ENCODE results near the gene DENND2C. TPM values are rescaled to one million over a fixed set of nuclear protein-coding genes. Genes with fewer than 3 reads are reported as not detected.

Gene DENND2C
- total RNA-seq, 1 experiment from 2014 or later = 3.6 TPM

DNA sequence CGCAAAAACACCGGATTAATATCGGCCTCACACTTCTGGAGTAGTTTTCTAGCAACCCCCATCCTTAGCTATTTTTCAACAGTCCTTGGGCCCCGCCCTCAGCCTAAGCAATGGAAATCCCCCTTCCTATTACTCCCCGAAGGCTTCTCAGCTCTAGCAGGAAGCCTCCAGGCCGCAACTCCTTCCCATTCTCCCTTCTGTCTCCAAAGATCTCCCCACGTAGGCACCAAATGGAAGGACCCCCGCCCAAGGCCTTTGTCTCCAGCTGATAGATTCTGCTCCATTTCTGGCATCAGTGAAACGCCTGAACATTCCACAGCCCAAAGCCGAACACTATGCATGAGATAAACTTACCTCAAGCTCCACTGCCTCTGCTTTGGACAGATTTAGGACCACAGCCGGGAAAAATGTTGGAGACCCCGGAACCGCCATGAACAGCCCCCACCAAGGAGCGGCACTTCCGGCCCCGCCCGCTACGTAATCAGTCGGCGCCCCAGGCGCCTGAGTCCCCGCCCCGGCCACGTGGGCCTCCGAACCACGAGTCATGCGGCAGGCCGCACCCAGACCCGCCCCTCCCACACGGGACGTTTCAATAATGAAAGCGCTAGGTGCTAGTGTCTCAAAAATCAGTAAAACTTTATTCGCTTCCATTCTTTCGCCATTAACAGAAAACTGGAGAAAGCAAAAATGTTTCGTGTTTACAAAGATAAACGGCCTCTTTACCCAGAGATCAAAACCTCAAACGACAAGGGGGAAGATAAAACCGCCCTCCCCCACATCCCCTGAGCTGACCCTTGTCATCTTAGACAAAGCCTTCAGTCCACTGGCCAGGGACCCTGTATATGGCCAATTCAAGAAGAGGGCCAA is 46.7 kb upstream of the DENND2C start, which contains the start of gene NRAS (continued):
- TF ChIP-seq, protein P1, sequence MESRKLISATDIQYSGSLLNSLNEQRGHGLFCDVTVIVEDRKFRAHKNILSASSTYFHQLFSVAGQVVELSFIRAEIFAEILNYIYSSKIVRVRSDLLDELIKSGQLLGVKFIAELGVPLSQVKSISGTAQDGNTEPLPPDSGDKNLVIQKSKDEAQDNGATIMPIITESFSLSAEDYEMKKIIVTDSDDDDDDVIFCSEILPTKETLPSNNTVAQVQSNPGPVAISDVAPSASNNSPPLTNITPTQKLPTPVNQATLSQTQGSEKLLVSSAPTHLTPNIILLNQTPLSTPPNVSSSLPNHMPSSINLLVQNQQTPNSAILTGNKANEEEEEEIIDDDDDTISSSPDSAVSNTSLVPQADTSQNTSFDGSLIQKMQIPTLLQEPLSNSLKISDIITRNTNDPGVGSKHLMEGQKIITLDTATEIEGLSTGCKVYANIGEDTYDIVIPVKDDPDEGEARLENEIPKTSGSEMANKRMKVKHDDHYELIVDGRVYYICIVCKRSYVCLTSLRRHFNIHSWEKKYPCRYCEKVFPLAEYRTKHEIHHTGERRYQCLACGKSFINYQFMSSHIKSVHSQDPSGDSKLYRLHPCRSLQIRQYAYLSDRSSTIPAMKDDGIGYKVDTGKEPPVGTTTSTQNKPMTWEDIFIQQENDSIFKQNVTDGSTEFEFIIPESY (IDR thresholded peaks at IDR 0.05; ENCODE audit: extremely low read depth, insufficient replicate concordance, low read length) = no peak
- TF ChIP-seq ZFX (IDR thresholded peaks at IDR 0.05) = peak; percentile 73

DNA sequence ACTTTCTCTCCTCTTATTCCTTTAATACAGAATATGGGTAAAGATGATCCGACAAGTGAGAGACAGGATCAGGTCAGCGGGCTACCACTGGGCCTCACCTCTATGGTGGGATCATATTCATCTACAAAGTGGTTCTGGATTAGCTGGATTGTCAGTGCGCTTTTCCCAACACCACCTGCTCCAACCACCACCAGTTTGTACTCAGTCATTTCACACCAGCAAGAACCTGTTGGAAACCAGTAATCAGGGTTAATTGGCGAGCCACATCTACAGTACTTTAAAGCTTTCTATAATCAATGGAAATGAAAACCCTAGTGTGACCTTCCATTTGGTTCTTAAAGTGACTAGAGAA is 46.1 kb upstream of the DENND2C start:
- peaks cover 40 to 44% of the 10 kb centered on the region in 2 experiments for H3K36me3 ChIP-seq (ENCODE audit: control insufficient read depth in 1 of 2, insufficient read depth in 2 of 2, low read length in 2 of 2)
- peak; percentile 12 for ATAC-seq
- H3K27ac ChIP-seq (ENCODE audit: low read depth, low read length) = peak overlapping the region; percentile 65
- TF ChIP-seq, protein P1 (IDR thresholded peaks at IDR 0.05; ENCODE audit: extremely low read depth, insufficient replicate concordance, low read length) = no peak
- TF ChIP-seq CBX3 (IDR thresholded peaks at IDR 0.05; ENCODE audit: low read depth) = no peak
- TF ChIP-seq, protein P2, sequence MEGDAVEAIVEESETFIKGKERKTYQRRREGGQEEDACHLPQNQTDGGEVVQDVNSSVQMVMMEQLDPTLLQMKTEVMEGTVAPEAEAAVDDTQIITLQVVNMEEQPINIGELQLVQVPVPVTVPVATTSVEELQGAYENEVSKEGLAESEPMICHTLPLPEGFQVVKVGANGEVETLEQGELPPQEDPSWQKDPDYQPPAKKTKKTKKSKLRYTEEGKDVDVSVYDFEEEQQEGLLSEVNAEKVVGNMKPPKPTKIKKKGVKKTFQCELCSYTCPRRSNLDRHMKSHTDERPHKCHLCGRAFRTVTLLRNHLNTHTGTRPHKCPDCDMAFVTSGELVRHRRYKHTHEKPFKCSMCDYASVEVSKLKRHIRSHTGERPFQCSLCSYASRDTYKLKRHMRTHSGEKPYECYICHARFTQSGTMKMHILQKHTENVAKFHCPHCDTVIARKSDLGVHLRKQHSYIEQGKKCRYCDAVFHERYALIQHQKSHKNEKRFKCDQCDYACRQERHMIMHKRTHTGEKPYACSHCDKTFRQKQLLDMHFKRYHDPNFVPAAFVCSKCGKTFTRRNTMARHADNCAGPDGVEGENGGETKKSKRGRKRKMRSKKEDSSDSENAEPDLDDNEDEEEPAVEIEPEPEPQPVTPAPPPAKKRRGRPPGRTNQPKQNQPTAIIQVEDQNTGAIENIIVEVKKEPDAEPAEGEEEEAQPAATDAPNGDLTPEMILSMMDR (IDR thresholded peaks at IDR 0.05 in 2 of 3, conservative IDR thresholded peaks at IDR 0.05 in 1 of 3; ENCODE audit: borderline replicate concordance in 1 of 3, insufficient read depth in 1 of 3, low read depth in 2 of 3, low read length in 2 of 3) = no peak
- TF ChIP-seq SRF (IDR thresholded peaks at IDR 0.05; ENCODE audit: low read depth) = no peak
- no peak for TF ChIP-seq POLR2A (IDR thresholded peaks at IDR 0.05; ENCODE audit: borderline replicate concordance, extremely low read depth, insufficient read depth, insufficient read length)
- TF ChIP-seq JUND (IDR thresholded peaks at IDR 0.05) = no peak
- no peak for TF ChIP-seq POLR2AphosphoS5 (IDR thresholded peaks at IDR 0.05; ENCODE audit: low read depth, low read length)
- TF ChIP-seq, protein P3, sequence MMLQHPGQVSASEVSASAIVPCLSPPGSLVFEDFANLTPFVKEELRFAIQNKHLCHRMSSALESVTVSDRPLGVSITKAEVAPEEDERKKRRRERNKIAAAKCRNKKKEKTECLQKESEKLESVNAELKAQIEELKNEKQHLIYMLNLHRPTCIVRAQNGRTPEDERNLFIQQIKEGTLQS (IDR thresholded peaks at IDR 0.05) = no peak
- TF ChIP-seq YY1 (IDR thresholded peaks at IDR 0.05; ENCODE audit: extremely low read depth, insufficient replicate concordance, low read depth, low read length) = no peak
- no peak for TF ChIP-seq SP1 (IDR thresholded peaks at IDR 0.05; ENCODE audit: low read depth)
- no peak for TF ChIP-seq CEBPB (IDR thresholded peaks at IDR 0.05; ENCODE audit: low read depth)
- no peak for TF ChIP-seq ZNF274 (IDR thresholded peaks at IDR 0.05; ENCODE audit: low read depth, low read length)
- no peak for TF ChIP-seq FOSL1 (IDR thresholded peaks at IDR 0.05; ENCODE audit: low read depth)
- TF ChIP-seq RAD21 (IDR thresholded peaks at IDR 0.05; ENCODE audit: low read depth) = no peak
- no peak for TF ChIP-seq TCF7L2 (IDR thresholded peaks at IDR 0.05; ENCODE audit: borderline replicate concordance, extremely low read depth, insufficient read depth, insufficient read length)
- TF ChIP-seq EGR1 (IDR thresholded peaks at IDR 0.05; ENCODE audit: low read depth) = no peak
- TF ChIP-seq, protein P4, sequence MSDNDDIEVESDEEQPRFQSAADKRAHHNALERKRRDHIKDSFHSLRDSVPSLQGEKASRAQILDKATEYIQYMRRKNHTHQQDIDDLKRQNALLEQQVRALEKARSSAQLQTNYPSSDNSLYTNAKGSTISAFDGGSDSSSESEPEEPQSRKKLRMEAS (IDR thresholded peaks at IDR 0.05) = no peak
- no peak for TF ChIP-seq SIN3A (IDR thresholded peaks at IDR 0.05; ENCODE audit: low read depth)

More for the DNA sequence above, 46.1 kb upstream of the DENND2C start:
- no peaks in the 10 kb centered on the region for H3K9me3 ChIP-seq (ENCODE audit: control insufficient read depth in 1 of 2, insufficient read depth in 1 of 2, low read depth in 1 of 2, low read length in 2 of 2)
- peak overlapping the region; percentile 76 for H3K4me2 ChIP-seq (ENCODE audit: low read length)
- intact Hi-C loops (cut with micrococcal nuclease) = loop anchor here (1.0 to 5.0 kb wide), 2 partner anchors 45 to 134 kb away; partner anchors contain the start of gene BCAS2
- H3K27me3 ChIP-seq (ENCODE audit: insufficient read depth, low read length) = no peaks in the 10 kb centered on the region
- H3K79me2 ChIP-seq (ENCODE audit: insufficient read depth, low read length) = peaks cover 50% of the 10 kb centered on the region
- H3K9me2 ChIP-seq (ENCODE audit: insufficient read depth) = no peaks in the 10 kb centered on the region
- no peaks in the 10 kb centered on the region for H4K20me1 ChIP-seq (ENCODE audit: insufficient read depth)
- ChIA-PET CTCF (interaction anchor here (1.2 kb wide), 1 partner anchor 369 kb away, joined by 3 read pairs; no protein-coding TSS in a partner anchor), POLR2A (no interaction called here), RAD21 (ENCODE audit: low non-redundant PET in 1 of 2, low total read pairs in 2 of 2, uncharacterized antibody in 2 of 2, unreplicated experiment in 2 of 2) (no interaction called here)
- peaks cover 0 to 12% of the 10 kb centered on the region in 2 experiments; a peak in 2 of 4 replicates for H3K4me1 ChIP-seq (ENCODE audit: control insufficient read depth in 1 of 2, insufficient read depth in 2 of 2, low read length in 2 of 2)
- DNase-seq (ENCODE audit: low read depth, low spot score) = no peak
- TSS peak; percentile 71 for BruUV-seq (replicated peaks)
- peak overlapping the region; percentile 89 to 99 for H3K4me3 ChIP-seq (replicated peaks in 1 of 2; ENCODE audit: low read depth in 1 of 2, low read length in 2 of 2)
- peak overlapping the region; percentile 91 for H3K9ac ChIP-seq (ENCODE audit: low read length)
- no peak overlapping the region for H2AFZ ChIP-seq (ENCODE audit: low read depth, low read length, poor library complexity, severe bottlenecking)
